Measurements from ENCODE around the gene LRRC34.

The LRRC34 gene

GRCh38 chr3:169813278-169813677 lies 574 bp upstream of the LRRC34 start:
- FAIRE-seq: no peak

GRCh38 chr3:169811631-169812331 lies 923 bp downstream of the LRRC34 start:
- FAIRE-seq: no peak

DNA sequence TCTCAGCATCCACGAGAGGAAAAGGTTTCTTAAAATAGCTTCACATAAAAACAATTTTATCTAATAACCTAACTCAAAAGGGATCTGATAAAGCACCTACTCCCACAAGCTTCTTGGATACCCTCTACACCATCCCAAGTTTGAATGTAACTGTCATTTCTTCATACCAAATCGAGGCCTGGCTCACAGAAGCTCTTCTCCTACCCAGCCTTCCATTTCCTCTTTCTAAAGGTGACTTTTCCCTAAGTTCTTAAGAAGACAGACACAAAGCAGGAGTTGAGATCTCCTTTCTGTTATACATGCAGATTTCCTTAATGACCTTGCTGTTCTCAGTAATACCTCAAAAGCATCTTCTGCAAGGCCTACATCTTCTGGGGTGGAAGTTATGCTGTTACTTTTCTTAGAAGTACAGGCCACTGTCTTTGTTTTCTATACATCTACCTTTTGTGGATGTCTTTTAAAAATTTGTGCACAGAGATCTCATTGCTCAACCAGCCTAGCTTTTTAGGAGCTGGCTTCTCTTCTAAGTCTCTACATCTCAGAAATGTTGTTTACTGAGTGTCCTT lies 3.4 kb downstream of the LRRC34 start:
- no peak for FAIRE-seq

DNA sequence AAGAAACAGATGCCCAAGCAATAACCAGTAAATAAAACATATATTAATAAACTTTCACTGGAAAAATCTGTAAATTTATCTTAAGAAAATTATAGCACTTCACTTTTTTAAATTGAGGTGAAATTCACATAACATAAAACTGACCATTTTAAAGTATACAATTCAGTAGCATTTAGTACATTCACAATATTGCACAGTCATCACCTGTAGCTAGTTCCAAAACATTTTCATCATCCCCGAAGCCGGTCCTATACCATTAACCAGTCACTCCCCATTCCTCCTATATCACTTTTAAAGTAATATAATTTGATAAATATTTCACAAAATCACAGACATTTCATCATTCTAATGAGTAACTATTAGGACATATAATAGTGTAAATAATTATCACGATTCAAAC lies 8.0 kb downstream of the LRRC34 start:
- no peak for FAIRE-seq

GRCh38 chr3:169792359-169792758 lies 20.3 kb downstream of the LRRC34 start:
- FAIRE-seq: no peak

DNA sequence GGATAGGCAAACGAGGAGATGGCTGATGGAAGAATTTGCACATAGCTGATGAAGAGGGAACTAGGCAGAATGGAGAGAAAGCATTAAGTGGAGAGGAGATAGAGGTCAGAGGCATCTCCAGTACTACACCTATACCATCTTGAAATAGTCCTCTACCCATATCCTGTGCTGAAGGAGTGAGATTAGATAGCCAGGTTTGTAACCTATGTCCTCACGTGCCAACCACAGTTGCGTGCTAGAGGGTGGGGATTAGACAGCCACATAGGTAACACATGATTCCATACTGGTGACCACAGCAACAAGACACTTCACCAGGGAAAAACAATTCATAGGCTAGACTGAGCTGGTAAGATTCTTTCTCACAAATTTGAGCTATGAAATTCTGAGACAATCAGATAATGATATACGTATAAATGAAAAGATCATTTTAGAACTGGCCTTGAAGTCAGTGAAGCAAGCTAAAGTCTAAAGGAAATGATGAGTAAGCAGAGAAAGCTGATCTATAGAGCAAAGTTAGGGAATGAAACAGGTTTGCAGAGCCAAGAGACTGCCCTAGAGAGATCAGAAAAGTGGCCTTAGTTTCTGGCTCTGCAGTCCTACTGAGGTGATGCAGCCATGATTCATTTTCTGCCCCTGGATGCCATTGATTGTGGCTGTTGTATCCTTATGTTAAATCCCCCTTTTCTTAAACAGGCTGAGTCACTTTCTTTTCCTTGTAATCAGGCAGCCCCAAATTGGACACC lies 21.8 kb downstream of the LRRC34 start:
- no peak for FAIRE-seq

DNA sequence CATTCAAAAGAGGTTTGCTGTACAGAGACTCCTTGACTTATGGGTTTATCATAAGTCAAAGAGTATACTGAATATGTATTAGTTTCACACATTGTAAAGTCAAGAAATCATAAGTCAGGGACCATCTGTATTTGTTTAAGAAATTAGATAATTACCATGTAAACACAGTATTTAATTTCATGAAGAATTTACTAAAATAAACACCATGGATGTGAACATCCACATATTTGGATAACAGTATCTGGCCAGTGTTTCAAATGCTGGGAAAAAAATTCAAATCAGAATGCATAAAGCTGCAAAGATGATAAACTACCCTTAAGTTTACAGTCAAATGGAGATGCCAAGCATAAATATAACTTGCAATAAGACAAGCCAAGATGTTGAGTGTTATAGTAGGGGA lies 22.5 kb downstream of the LRRC34 start:
- FAIRE-seq: no peak

DNA sequence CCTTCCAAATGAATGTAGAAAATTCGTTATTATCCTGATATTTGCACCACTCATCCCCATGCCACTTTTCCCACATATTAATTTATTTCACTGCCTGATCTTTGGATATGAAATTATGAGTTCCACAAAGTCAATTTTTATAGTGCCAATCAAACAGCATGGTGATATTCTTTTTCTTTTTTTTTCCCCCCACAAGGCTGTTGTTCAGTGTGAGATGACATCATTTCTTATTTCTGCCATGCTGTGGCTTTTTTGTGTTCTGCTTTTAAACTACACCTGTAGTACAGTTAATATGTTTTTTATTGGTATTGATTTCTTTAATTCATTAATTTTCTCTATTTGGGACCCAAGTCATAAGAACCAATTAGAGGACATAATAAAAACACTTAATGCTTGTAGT lies 24.9 kb downstream of the LRRC34 start:
- no peak for FAIRE-seq

GRCh38 chr3:169787120-169787519 lies 25.6 kb downstream of the LRRC34 start:
- no peak for FAIRE-seq

DNA sequence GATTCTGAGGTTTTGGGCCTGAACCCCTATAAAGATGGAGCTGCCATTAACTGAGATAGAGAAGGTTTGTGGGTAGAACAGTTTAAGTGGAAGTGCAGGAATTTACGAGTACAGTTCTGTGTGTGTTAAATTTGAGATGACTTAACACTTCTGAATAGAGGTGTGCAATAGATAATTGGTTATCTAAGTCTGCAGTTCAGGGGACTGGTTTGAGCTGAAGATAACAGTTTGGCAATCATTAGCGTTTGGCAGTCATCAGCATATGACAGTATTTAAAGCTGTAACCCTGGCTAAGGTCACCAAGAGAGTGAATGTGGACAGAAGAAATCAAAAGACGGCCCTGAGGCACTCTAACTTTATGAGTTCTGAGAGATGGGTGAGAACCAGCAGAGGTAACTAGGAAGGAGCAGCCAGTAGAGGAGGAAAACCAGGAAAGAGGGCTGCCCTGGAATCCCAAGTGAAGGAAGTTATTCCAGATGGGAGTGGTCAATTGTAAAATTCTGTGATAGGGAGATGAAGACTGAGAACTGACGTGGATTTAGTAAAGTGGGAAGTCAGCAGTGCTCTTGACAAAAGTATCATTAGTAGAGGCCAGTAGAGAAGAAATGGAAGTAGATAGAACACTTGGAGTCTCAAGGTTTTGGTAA lies 31.4 kb downstream of the LRRC34 start:
- FAIRE-seq: no peak

GRCh38 chr3:169780742-169781141 lies 32.0 kb downstream of the LRRC34 start:
- FAIRE-seq: no peak

DNA sequence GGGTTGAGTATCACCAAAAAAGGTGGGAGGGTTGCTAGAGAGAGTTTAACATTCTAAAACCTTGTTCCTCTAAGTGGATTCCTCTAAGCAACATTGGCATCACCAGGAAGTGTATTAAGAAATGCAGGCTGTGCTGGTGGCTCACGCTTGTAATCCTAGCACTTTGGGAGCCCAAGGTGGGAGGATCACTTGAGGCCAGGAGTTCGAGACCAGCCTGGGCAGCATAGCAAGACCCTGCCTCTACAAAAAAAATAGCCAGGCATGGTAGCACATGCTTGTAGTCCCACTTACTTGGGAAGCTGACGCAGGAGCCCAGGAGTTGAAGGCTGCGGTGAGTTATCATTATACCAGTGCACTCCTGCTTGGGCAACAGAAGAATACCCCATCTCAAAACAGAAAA lies 34.9 kb downstream of the LRRC34 start:
- FAIRE-seq: no peak

DNA sequence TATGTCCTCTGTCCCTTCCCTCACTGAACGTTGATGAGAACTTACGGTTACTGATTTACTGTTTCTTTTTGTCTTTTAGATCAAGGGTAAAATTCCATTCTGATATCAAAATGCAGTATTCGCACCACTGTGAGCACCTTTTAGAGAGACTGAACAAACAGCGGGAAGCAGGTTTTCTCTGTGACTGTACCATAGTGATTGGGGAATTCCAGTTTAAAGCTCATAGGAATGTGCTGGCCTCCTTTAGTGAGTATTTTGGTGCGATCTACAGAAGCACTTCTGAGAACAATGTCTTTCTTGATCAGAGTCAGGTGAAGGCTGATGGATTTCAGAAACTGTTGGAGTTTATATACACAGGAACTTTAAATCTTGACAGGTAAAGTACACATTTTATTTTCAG lies 38.5 kb downstream of the LRRC34 start:
- no peak for FAIRE-seq

DNA sequence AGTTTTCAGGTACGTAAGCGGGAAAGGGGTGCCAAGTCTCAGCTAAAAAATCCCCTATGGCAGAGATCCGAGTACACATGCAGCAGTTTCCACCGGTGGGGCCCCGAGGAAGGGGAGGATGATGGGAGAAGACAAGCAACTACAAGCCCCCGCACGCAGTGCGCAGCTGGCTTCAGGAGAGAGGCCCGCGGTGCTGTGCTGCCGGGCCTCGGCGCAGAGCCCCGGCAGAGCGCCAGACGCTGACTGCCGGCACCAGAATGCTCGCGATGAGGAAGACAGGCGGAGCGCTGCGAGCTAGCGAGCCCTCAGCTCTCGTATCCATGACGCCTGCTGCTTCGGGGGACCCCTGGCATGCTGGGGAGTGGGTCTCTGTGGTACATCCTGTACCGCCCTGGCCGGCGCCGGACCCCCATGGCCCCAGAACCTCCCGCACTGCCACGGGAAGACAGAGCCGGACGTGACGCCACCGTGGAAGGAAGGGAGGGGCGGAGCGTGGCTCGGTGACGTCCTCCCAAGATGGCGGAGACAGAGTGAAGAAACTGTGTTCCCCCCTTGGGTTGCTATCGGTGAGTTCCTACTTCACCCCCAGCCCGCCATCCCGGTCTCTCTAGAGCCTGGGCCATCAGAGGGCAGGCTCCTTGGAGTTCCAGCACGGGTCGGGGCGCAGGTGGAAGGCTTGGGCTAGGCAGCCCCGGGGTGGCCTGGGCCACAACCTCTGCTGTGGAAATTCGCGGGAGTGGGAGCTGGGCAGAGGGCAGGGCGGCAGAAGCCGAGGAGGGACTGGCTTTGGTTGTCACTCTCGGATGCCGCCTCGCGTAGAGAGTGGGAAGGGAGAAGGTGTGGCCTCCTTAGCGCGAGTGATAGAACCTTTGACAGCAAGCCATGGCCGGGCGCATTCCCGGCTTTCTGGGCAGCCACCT lies 39.5 kb downstream of the LRRC34 start, which contains the start of gene MYNN:
Gene MYNN, plus strand, starts transcription at position 500 of the 920 bp plus-strand sequence. CDS start 900 bp downstream, outside the sequence.
- no peak for FAIRE-seq

- FAIRE-seq: peak; percentile 66
Measured at GRCh38 chr3:169772305-169772896, 40.3 kb downstream of the LRRC34 start.

- peak; percentile 47 for FAIRE-seq
Measured at GRCh38 chr3:169771497-169772304, 41.0 kb downstream of the LRRC34 start.

DNA sequence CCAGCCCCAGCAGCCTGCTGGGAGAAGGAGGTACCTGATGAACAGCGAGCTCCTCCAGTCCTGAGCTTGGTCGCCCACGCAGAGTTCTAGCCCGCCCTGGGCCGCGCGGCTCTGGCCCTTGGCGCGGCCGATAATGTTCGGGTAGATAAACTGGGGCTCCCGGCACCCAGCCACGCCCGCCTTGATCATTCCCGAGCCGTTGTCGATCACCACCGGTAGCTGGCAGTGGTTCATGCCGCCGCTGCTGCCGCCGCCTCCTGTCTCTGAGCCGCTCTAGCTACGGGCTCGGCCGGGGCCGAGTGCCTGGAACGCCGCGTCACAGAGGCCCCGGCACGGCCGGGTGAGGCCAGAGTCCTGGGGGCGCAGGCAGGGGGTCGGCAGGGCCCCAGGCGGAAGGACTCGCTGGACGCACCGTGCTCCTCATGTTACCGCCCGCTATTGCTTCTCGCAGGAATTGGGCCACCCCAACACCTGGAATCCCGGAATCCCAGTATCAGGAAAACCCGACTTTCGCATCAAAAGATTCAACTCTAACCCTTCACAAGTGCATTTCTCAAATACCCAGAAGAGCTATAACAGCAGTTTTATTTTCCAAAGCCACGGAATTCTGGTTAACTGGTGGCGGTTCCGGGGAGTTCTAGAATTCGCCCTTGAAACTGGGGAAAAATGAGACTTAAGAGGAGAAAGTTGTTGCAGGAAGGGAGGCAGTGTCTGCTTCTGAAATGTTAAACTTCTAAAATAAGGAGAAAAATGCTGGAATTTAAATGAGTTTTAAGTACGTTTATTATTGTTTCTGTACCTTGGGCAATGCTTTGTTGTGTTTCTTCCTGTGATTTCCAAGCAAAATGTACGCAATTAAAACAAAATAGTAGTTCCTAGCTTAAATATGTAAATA lies 43.2 kb downstream of the LRRC34 start, which contains the start of gene ACTRT3:
Gene ACTRT3, minus strand, starts transcription at position 275 of the 895 bp plus-strand sequence. Its CDS starts 41 bp downstream, at position 234.
- FAIRE-seq: no peak

GRCh38 chr3:169764882-169765612 lies 47.7 kb downstream of the LRRC34 start, which contains the start of gene TERC:
Gene TERC (minus strand): TSS chr3:169765060.
- FAIRE-seq: no peak

GRCh38 chr3:169764312-169764881 lies 48.3 kb downstream of the LRRC34 start:
- no peak for FAIRE-seq
